Measurements from ENCODE around the gene DLG1.

DNA sequence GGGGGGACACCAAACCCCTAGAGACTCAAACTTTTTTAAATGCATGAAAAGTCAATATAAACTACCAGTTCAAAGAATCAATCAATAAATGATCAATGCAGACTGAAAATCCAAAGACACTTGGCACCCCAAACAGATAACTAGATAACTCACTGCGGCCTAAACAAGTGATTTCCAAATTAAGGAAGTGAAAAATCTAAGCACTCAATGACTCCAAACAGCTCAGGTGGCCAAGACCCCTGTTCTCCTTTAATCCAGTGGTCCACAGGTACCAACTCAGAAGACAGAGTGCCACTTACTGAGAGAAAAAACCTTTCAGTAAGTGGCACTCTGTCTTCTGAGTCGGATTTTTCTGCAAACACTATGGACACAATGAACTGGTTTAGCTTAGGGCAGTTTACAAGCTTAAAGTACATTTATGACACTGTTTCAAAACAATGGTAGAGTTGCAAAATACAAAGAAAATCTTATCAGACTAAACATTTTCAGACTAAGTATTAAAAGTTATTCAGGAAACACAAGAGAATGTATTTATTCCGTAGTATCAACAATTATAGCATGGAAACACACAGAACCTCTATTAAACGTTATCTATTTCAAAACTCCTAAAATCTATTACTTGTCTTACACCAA lies 4.7 kb downstream of the DLG1 start:
- no peak for TF ChIP-seq EZH2 (IDR thresholded peaks at IDR 0.05; ENCODE audit: low read length, missing control alignments)
- TF ChIP-seq, protein P1, sequence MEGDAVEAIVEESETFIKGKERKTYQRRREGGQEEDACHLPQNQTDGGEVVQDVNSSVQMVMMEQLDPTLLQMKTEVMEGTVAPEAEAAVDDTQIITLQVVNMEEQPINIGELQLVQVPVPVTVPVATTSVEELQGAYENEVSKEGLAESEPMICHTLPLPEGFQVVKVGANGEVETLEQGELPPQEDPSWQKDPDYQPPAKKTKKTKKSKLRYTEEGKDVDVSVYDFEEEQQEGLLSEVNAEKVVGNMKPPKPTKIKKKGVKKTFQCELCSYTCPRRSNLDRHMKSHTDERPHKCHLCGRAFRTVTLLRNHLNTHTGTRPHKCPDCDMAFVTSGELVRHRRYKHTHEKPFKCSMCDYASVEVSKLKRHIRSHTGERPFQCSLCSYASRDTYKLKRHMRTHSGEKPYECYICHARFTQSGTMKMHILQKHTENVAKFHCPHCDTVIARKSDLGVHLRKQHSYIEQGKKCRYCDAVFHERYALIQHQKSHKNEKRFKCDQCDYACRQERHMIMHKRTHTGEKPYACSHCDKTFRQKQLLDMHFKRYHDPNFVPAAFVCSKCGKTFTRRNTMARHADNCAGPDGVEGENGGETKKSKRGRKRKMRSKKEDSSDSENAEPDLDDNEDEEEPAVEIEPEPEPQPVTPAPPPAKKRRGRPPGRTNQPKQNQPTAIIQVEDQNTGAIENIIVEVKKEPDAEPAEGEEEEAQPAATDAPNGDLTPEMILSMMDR (conservative IDR thresholded peaks at IDR 0.05 in 1 of 2, IDR thresholded peaks at IDR 0.05 in 1 of 2; ENCODE audit: low read depth in 1 of 2, low read length in 2 of 2) = no peak

Data from fibroblast of lung (primary cell).